Measurements from ENCODE around the gene CDNF. TPM values are rescaled to one million over a fixed set of nuclear protein-coding genes. Genes with fewer than 3 reads are reported as not detected.

CDNF gene
- total RNA-seq, 1 donor from 2014 or later: 0.79 TPM

- DNase-seq (ENCODE audit: low read depth) (no peak), FAIRE-seq (no peak)
- Histone ChIP-seq H3K4me3 (ENCODE audit: low read depth, low read length) (no peak overlapping the region), H3K36me3 (ENCODE audit: control insufficient read depth, insufficient read depth, low read length) (peaks cover 1% of the 10 kb centered on the region), H3K27me3 (ENCODE audit: control insufficient read depth, insufficient read depth, low read length) (no peaks in the 10 kb centered on the region)
- TF ChIP-seq CTCF (IDR thresholded peaks at IDR 0.05; ENCODE audit: insufficient read depth, low read length, severe bottlenecking): no peak
Observed at GRCh38 chr10:14860791-14861190, 23.0 kb upstream of the CDNF start.

- TF ChIP-seq CTCF (IDR thresholded peaks at IDR 0.05; ENCODE audit: insufficient read depth, low read length, severe bottlenecking): no peak
- FAIRE-seq: no peak
- no peak overlapping the region for H3K4me3 ChIP-seq (ENCODE audit: low read depth, low read length)
- DNase-seq (ENCODE audit: low read depth): no peak
- peaks cover 1% of the 10 kb centered on the region for H3K36me3 ChIP-seq (ENCODE audit: control insufficient read depth, insufficient read depth, low read length)
- H3K27me3 ChIP-seq (ENCODE audit: control insufficient read depth, insufficient read depth, low read length): no peaks in the 10 kb centered on the region
Observed at GRCh38 chr10:14859775-14860174, 21.9 kb upstream of the CDNF start.

GRCh38 chr10:14859043-14859442, 21.2 kb upstream of the CDNF start:
- no peak for FAIRE-seq

GRCh38 chr10:14858338-14858960, 20.6 kb upstream of the CDNF start:
- FAIRE-seq (no peak), DNase-seq (ENCODE audit: low read depth) (no peak)
- Histone ChIP-seq H3K27me3 (ENCODE audit: control insufficient read depth, insufficient read depth, low read length) (no peaks in the 10 kb centered on the region), H3K36me3 (ENCODE audit: control insufficient read depth, insufficient read depth, low read length) (peaks cover 1% of the 10 kb centered on the region), H3K4me3 (ENCODE audit: low read depth, low read length) (no peak overlapping the region)
- TF ChIP-seq CTCF (IDR thresholded peaks at IDR 0.05; ENCODE audit: insufficient read depth, low read length, severe bottlenecking): no peak

More at GRCh38 chr10:14859043-14859442, 21.2 kb upstream of the CDNF start:
- no peaks in the 10 kb centered on the region for H3K27me3 ChIP-seq (ENCODE audit: control insufficient read depth, insufficient read depth, low read length)
- no peak for DNase-seq (ENCODE audit: low read depth)
- no peak for TF ChIP-seq CTCF (IDR thresholded peaks at IDR 0.05; ENCODE audit: insufficient read depth, low read length, severe bottlenecking)
- no peak overlapping the region for H3K4me3 ChIP-seq (ENCODE audit: low read depth, low read length)
- peaks cover 1% of the 10 kb centered on the region for H3K36me3 ChIP-seq (ENCODE audit: control insufficient read depth, insufficient read depth, low read length)

- H3K4me3 ChIP-seq (ENCODE audit: low read depth, low read length): no peak overlapping the region
- FAIRE-seq: no peak
- no peaks in the 10 kb centered on the region for H3K27me3 ChIP-seq (ENCODE audit: control insufficient read depth, insufficient read depth, low read length)
- DNase-seq (ENCODE audit: low read depth): no peak
- peaks cover 1% of the 10 kb centered on the region for H3K36me3 ChIP-seq (ENCODE audit: control insufficient read depth, insufficient read depth, low read length)
- TF ChIP-seq CTCF (IDR thresholded peaks at IDR 0.05; ENCODE audit: insufficient read depth, low read length, severe bottlenecking): no peak
Observed at GRCh38 chr10:14855453-14855852, 17.6 kb upstream of the CDNF start.

GRCh38 chr10:14852236-14852635, 14.4 kb upstream of the CDNF start:
- peaks cover 1% of the 10 kb centered on the region for H3K36me3 ChIP-seq (ENCODE audit: control insufficient read depth, insufficient read depth, low read length)
- H3K27me3 ChIP-seq (ENCODE audit: control insufficient read depth, insufficient read depth, low read length): no peaks in the 10 kb centered on the region
- no peak for TF ChIP-seq CTCF (IDR thresholded peaks at IDR 0.05; ENCODE audit: insufficient read depth, low read length, severe bottlenecking)
- H3K4me3 ChIP-seq (ENCODE audit: low read depth, low read length): no peak overlapping the region
- FAIRE-seq (no peak), DNase-seq (ENCODE audit: low read depth) (no peak)
